Gastroesophageal sphincter (tissue), 4 donors: ENCODE measurements around the gene TNFAIP3. TPM values are rescaled to one million over a fixed set of nuclear protein-coding genes. Genes with fewer than 3 reads are reported as not detected.

Experiments used
- ATAC-seq: fragments of 150-250 bp; one replicate; pipeline ENCODE4 v1.9.1; 2016; ENCODE audit warnings: mild to moderate bottlenecking, moderate library complexity
- H3K27ac ChIP-seq, 4 donors: fragments of 200-600 bp; sonication (generic) in 3 of 4; 1 replicate in 3 of 4; 2 replicates in 1 of 4; pipeline ENCODE4 v1.5.1; 2016 to 2019
- H3K27me3 ChIP-seq: fragments of 200-600 bp; sonication (generic); one replicate; pipeline ENCODE4 v1.5.1; 2019
- H3K36me3 ChIP-seq, 2 donors: fragments of 200-600 bp; sonication (generic); one replicate each; pipeline ENCODE4 v1.5.1; 2019; ENCODE audit warnings: control low read depth in 1 of 2
- H3K4me1 ChIP-seq, 3 donors: fragments of 200-600 bp; sonication (generic); 1 replicate in 2 of 3; 2 replicates in 1 of 3; pipeline ENCODE4 v1.5.1; 2016 to 2019; ENCODE audit warnings: control low read depth in 2 of 3
- H3K4me3 ChIP-seq, 2 donors: fragments of 200-600 bp; sonication (generic); one replicate each; pipeline ENCODE4 v1.5.1; 2019; ENCODE audit warnings: mild to moderate bottlenecking in 1 of 2, moderate library complexity in 1 of 2
- H3K9me3 ChIP-seq, 3 donors: fragments of 200-600 bp; sonication (generic); one replicate each; pipeline ENCODE4 v1.5.1; 2017 to 2019; ENCODE audit warnings: control low read depth in 2 of 3
- EP300 ChIP-seq: sonication (generic); formaldehyde crosslinking; IDR thresholded peaks from one replicate; pipeline ENCODE4 v1.6.1; 2017; ENCODE audit warnings: antibody characterized with exemption, mild to moderate bottlenecking
- POLR2A ChIP-seq, 2 donors: fragments of 450-650 bp; IDR thresholded peaks; one replicate each; pipeline ENCODE4 v1.6.1; 2017; ENCODE audit warnings: antibody characterized with exemption in 2 of 2, mild to moderate bottlenecking in 2 of 2, moderate library complexity in 1 of 2
- POLR2AphosphoS5 ChIP-seq: sonication (generic); formaldehyde crosslinking; IDR thresholded peaks from one replicate; pipeline ENCODE4 v1.6.1; 2017; ENCODE audit warnings: antibody characterized with exemption
- WGBS, 2 donors: methylation state at CpG; one replicate each; pipeline ENCODE4 v1.1.5; 2018; ENCODE audit warnings: low coverage in 1 of 2; 5-methylcytosine and 5-hydroxymethylcytosine counted together
- total RNA-seq, 4 donors: library from RNA; depleted of rRNA; stranded (reverse); fragments of >200 nt; gene quantifications; one replicate each; pipeline ENCODE4 v1.1.0, GENCODE V29; 2016
- TF ChIP-seq, protein P1 (sequence below), 4 experiments: fragments of 200-600 bp in 2 of 4; fragments of 450-650 bp in 2 of 4; sonication (generic) in 1 of 4; IDR thresholded peaks; one replicate each; pipeline ENCODE4 v1.5.1; 2017 to 2019; ENCODE audit warnings: antibody characterized with exemption in 4 of 4, mild to moderate bottlenecking in 2 of 4, moderate library complexity in 2 of 4

TNFAIP3 gene
- total RNA-seq, 4 donors from 2014 or later, result 11.2 to 40.7 (median 18.3) TPM

DNA sequence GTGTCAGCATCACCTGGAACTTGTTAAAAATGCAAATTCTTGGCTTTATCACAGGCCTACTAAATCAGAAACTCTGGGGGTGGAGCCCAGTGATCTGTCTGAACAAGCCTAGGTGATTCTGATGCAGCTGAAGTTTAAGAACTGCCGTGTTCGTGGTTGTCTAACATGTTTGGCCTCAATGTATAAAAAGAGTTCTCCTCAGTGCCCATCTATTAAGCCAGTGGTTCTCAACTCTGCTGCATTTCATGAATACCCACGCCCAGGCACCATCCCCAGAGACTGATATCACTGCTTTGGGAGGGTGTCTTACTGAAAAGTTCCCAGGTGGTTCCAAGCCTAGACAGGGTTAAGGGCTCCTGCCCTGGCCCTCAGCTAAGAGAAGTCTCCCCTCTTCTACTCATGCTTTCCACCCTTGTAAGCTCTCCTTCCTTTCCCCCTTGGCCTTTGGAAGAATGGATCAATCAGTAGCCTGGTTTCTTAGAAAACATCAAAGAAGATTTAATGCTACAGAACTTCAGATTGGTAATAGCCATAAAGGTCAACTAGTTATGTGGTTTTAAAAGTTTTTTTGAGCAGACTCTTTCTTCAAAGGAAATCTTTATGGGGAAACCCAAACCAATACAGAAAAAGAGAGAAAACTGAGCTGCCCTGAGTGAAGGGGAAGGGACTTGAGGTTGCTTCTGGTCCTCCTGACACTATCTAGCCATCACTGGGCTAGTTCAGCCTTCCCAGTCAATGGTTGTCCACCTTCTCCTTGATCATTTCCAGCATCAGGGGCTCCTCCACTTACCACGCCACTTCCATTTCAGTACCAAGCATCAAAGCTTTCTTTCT lies 38.9 kb upstream of the TNFAIP3 start:
- Histone ChIP-seq H3K27me3 (no peaks in the 10 kb centered on the region), H3K27ac (no peak overlapping the region), H3K4me1 (peaks cover 0 to 20% (median 5%) of the 10 kb centered on the region in 3 donors), H3K36me3 (no peaks in the 10 kb centered on the region), H3K4me3 (no peak overlapping the region), H3K9me3 (no peaks in the 10 kb centered on the region)
- 92 to 94% methylated on average over 2 to 3 of the region's 4 CpGs for WGBS, 2 donors
- no peak for ATAC-seq
- TF ChIP-seq, protein P1, sequence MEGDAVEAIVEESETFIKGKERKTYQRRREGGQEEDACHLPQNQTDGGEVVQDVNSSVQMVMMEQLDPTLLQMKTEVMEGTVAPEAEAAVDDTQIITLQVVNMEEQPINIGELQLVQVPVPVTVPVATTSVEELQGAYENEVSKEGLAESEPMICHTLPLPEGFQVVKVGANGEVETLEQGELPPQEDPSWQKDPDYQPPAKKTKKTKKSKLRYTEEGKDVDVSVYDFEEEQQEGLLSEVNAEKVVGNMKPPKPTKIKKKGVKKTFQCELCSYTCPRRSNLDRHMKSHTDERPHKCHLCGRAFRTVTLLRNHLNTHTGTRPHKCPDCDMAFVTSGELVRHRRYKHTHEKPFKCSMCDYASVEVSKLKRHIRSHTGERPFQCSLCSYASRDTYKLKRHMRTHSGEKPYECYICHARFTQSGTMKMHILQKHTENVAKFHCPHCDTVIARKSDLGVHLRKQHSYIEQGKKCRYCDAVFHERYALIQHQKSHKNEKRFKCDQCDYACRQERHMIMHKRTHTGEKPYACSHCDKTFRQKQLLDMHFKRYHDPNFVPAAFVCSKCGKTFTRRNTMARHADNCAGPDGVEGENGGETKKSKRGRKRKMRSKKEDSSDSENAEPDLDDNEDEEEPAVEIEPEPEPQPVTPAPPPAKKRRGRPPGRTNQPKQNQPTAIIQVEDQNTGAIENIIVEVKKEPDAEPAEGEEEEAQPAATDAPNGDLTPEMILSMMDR (IDR thresholded peaks at IDR 0.05), result no peak
- TF ChIP-seq POLR2AphosphoS5, result no peak

DNA sequence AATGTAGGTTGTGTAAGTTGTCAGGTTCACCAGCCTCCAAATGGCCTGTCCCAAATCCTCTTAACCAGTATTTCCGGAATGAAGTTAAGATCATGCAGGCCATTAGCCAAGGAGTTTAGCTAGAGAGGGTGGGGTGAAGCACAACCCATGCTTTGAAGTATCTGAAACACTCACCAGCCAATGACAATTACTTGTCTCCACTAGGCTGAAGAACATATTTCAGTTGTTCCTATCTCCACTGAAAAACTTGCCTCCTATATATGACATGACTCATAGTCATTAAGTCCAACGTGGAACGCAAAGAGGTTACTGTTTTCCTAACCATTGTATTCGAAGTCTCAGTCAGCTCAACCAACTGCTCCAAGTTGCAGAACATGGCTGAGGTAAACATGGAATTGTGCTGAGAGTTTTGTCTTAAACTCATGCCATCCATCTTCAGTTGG lies 37.4 kb upstream of the TNFAIP3 start:
- H3K4me1 ChIP-seq, result peaks cover 0 to 5% (median 0%) of the 10 kb centered on the region in 3 donors
- H3K9me3 ChIP-seq, result no peaks in the 10 kb centered on the region
- ATAC-seq, result no peak
- H3K36me3 ChIP-seq, result no peaks in the 10 kb centered on the region
- no peaks in the 10 kb centered on the region for H3K27me3 ChIP-seq
- TF ChIP-seq POLR2AphosphoS5, result no peak
- TF ChIP-seq EP300, result no peak
- no peak for TF ChIP-seq POLR2A (IDR thresholded peaks at IDR 0.05)
- TF ChIP-seq, protein P1 (IDR thresholded peaks at IDR 0.05), result no peak
- 86% methylated on average over 4 of the region's 4 CpGs; no CpG with 5 or more reads in 1 of the 2 donors for WGBS, 2 donors
- no peak overlapping the region for H3K4me3 ChIP-seq
- no peak overlapping the region for H3K27ac ChIP-seq

- H3K27ac ChIP-seq, result no peak overlapping the region
- H3K9me3 ChIP-seq, result no peaks in the 10 kb centered on the region
- H3K4me3 ChIP-seq, result no peak overlapping the region
- no peaks in the 10 kb centered on the region for H3K27me3 ChIP-seq
- H3K4me1 ChIP-seq, result no peaks in the 10 kb centered on the region
- TF ChIP-seq EP300 (no peak), POLR2A (IDR thresholded peaks at IDR 0.05) (no peak), POLR2AphosphoS5 (no peak)
- TF ChIP-seq, protein P1 (IDR thresholded peaks at IDR 0.05), result no peak
- no peaks in the 10 kb centered on the region for H3K36me3 ChIP-seq
- no peak for ATAC-seq
These were observed 36.5 kb upstream of the TNFAIP3 start for GRCh38 chr6:137830511-137830911.

DNA sequence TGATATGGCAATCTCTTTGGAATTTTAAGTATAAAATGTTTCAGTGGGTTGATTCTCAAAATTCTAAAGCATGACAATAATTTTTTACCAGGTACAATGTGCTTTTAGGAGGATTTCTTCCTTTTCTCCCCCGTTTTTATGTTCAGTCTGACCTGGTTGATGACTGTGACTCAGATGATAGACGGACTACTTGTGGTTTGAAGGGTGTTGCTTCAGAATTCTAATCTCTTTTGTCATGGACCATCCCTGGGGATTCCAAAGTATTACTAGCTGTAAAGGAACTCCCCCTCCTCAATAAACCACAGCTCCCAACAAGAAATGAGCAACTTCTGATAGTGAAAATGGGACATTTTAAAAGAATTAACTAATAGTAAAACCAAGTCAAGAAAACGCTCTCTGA lies 34.9 kb upstream of the TNFAIP3 start:
- Histone ChIP-seq H3K27me3 (no peaks in the 10 kb centered on the region), H3K4me3 (no peak overlapping the region), H3K9me3 (no peaks in the 10 kb centered on the region), H3K4me1 (no peaks in the 10 kb centered on the region), H3K36me3 (no peaks in the 10 kb centered on the region), H3K27ac (no peak overlapping the region)
- TF ChIP-seq EP300 (no peak), POLR2AphosphoS5 (no peak), POLR2A (IDR thresholded peaks at IDR 0.05) (no peak)
- TF ChIP-seq, protein P1 (IDR thresholded peaks at IDR 0.05), result no peak
- 93 to 96% methylated on average over 3 of the region's 3 CpGs for WGBS, 2 donors
- no peak for ATAC-seq

DNA sequence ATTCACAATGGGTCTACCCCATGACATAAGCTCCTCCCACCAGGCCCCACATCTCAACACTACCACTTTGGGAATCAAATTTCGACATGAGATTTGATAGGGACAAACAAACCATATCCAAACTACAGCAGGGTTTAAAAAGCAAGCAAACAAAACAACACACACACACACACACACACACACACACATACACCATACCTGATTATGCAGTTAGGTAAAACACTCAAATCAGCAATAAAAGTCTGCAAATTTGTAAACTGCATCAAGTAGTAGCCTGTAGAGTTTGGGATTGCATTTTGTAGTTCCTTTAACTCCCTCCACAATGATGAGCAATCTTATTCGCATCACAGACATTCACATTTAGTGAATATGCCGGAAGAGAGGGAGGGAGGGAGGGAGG lies 32.6 kb upstream of the TNFAIP3 start:
- H3K4me3 ChIP-seq, result no peak overlapping the region
- 73 to 89% methylated on average over 2 of the region's 3 CpGs for WGBS, 2 donors
- H3K9me3 ChIP-seq, result no peaks in the 10 kb centered on the region
- H3K27me3 ChIP-seq, result no peaks in the 10 kb centered on the region
- no peaks in the 10 kb centered on the region for H3K4me1 ChIP-seq
- no peak overlapping the region for H3K27ac ChIP-seq
- H3K36me3 ChIP-seq, result no peaks in the 10 kb centered on the region
- no peak for ATAC-seq
- TF ChIP-seq EP300 (no peak), POLR2A (IDR thresholded peaks at IDR 0.05) (no peak), POLR2AphosphoS5 (no peak)
- TF ChIP-seq, protein P1 (IDR thresholded peaks at IDR 0.05), result no peak
